Mucosa of descending colon (tissue), 3 donors: ENCODE results near the gene HLA-DOB. TPM values are rescaled to one million over a fixed set of nuclear protein-coding genes. Genes with fewer than 3 reads are reported as not detected.

ENCODE experiments used
- ATAC-seq: fragments of 200-7000 bp; cut with Tn5 transposase; one replicate; pipeline ENCODE4 v1.9.1; 2020; ENCODE audit warnings: mild to moderate bottlenecking, moderate library complexity
- DNase-seq, 3 donors: peaks; one replicate each; pipeline ENCODE4 v3.0.0-alpha.2; 2020
- H3K36me3 ChIP-seq: fragments of 200-600 bp; one replicate; pipeline ENCODE4 v1.8.0; 2021; ENCODE audit warnings: low read depth, mild to moderate bottlenecking
- H3K4me1 ChIP-seq: fragments of 200-600 bp; one replicate; pipeline ENCODE4 v1.8.0; 2021; ENCODE audit warnings: low read depth, mild to moderate bottlenecking
- H3K4me3 ChIP-seq: fragments of 200-600 bp; one replicate; pipeline ENCODE4 v1.8.0; 2021; ENCODE audit warnings: mild to moderate bottlenecking
- H3K9me3 ChIP-seq: fragments of 200-600 bp; one replicate; pipeline ENCODE4 v1.8.0; 2021; ENCODE audit warnings: mild to moderate bottlenecking
- CTCF ChIP-seq: fragments of 200-600 bp; IDR thresholded peaks from one replicate; pipeline ENCODE4 v1.8.0; 2022; ENCODE audit warnings: antibody characterized with exemption, mild to moderate bottlenecking
- intact Hi-C, 2 donors: fragments of 100-400 bp; cut with DNase I in 1 of 2; cut with micrococcal nuclease in 1 of 2; formaldehyde crosslinking; loops; one replicate each; pipeline versions ENCODE4 v1.11.0 to v1.11.1; 2022; cut with DNase I, micrococcal nuclease
- total RNA-seq, 3 donors: library from RNA; stranded (reverse); fragmentation: NEBNext Ultra II Directional in 2 of 3; extraction: Animal tissue kit (Norgen Biotek cat#: 25700) in 2 of 3; gene quantifications; one replicate each; pipeline versions ENCODE4 v1.2.1 to v1.2.4, GENCODE V29; 2021 to 2023
- donor health status: DM: no; HTN: no; CAD: no; lungs with moderate emphysema.
- donor health status: DM: no; HTN: no; CAD: no.
- donor health status: DM: no; HTN: yes; CAD: no.

Gene HLA-DOB
- total RNA-seq, 3 donors from 2014 or later, result 0.38 to 0.87 TPM; not detected in 1

- intact Hi-C loops, result no loop called here
- Histone ChIP-seq H3K9me3 (no peaks in the 10 kb centered on the region), H3K36me3 (no peaks in the 10 kb centered on the region), H3K4me3 (no peak overlapping the region), H3K4me1 (peaks cover 6% of the 10 kb centered on the region)
- TF ChIP-seq CTCF, result no peak
- DNase-seq (no peak), ATAC-seq (no peak)
Observed at GRCh38 chr6:32857156-32857891, 40.5 kb upstream of the HLA-DOB start.

GRCh38 chr6:32855467-32856174 is 38.8 kb upstream of the HLA-DOB start:
- no peaks in the 10 kb centered on the region for H3K9me3 ChIP-seq
- no peaks in the 10 kb centered on the region for H3K36me3 ChIP-seq
- H3K4me3 ChIP-seq, result no peak overlapping the region
- ATAC-seq (no peak), DNase-seq (no peak)
- TF ChIP-seq CTCF, result no peak
- H3K4me1 ChIP-seq, result peaks cover 20% of the 10 kb centered on the region
- intact Hi-C loops, result no loop called here

- Histone ChIP-seq H3K4me3 (peak overlapping the region; percentile 97), H3K9me3 (no peaks in the 10 kb centered on the region), H3K4me1 (peaks cover 24% of the 10 kb centered on the region), H3K36me3 (no peaks in the 10 kb centered on the region)
- DNase-seq (peak; percentile 54 to 76 (median 57)), ATAC-seq (peak; percentile 56)
- TF ChIP-seq CTCF, result no peak
- intact Hi-C loops, result no loop called here
Observed at GRCh38 chr6:32854376-32855178, 37.8 kb upstream of the HLA-DOB start.

GRCh38 chr6:32853541-32854375 is 37.0 kb upstream of the HLA-DOB start, which contains the start of the genes PSMB9 and TAP1:
TSS of gene PSMB9 (plus strand) at chr6:32854192. CDS start at chr6:32854230, 38 bp downstream.
TSS of gene TAP1 (minus strand) at chr6:32853704. CDS start at chr6:32853636, 68 bp downstream.
- TF ChIP-seq CTCF, result peak; percentile 87
- DNase-seq (peak; percentile 96 to 98 (median 97)), ATAC-seq (peak; percentile 92)
- Histone ChIP-seq H3K9me3 (no peaks in the 10 kb centered on the region), H3K36me3 (no peaks in the 10 kb centered on the region), H3K4me1 (peaks cover 24% of the 10 kb centered on the region), H3K4me3 (peak within 1 kb of the TSS; percentile 97)
- intact Hi-C loops, result no loop called here
